Hematopoietic multipotent progenitor cell treated with erythropoietin and hydrocortisone succinate and interleukin-3 and kit ligand, for 6 days (in vitro differentiated cells): ENCODE results near the gene PIAS1.
A peak's percentile ranks its signal among the peaks of the same experiment; 100 is the strongest.
"Not testable (repeated sequence)": the region's sequence is repeated elsewhere in the genome, so short reads cannot be mapped to it uniquely, and the experiment has no call there.

ENCODE experiments used
- DNase-seq: peaks from one replicate; pipeline ENCODE4 v3.0.0-alpha.2; 2015

The PIAS1 gene

DNA sequence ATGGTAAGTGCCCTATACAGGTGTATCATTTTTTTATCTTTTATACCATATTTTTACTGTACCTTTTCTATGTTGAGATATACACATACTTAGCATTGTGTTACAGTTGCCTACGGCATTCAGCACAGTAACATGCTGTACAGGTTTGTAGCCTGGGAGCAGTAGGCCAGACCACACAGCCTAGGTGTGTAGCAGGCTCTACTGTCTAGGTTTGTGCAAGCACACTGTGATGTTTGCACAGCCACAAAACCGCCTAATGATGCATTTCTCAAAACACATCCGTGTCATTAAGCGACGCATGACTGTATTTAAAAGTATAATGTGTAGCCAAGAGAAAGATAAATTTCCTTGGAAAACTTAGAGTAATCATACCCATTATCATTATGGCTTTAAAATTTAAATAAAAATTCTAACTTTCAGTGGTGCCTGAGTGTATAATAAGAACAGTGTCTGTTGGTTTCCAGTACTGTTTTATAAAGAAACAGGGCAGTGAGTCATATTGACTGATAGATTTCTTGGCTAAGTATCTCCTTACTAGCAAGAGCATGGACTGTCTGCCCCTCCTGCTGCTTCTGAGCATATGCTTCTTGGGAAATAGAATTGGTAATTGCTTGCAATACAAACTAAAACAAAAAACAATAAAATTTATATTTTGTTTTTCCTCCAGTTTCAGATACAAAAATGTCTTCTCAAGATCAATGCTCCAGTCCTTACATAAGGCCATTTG, 132.7 kb downstream of the PIAS1 start:
- no peak for DNase-seq

DNA sequence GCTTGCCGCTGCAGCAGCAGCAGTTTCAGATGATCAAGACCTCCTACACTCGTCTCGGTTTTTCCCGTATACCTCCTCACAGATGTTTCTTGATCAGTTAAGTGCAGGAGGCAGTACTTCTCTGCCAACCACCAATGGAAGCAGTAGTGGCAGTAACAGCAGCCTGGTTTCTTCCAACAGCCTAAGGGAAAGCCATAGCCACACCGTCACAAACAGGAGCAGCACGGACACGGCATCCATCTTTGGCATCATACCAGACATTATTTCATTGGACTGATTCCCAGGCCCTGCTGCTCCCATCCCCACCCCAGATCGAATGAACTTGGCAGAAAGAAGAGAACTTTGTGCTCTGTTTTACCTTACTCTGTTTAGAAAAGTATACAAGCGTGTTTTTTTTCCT, 133.4 kb downstream of the PIAS1 start:
- no peak for DNase-seq

DNA sequence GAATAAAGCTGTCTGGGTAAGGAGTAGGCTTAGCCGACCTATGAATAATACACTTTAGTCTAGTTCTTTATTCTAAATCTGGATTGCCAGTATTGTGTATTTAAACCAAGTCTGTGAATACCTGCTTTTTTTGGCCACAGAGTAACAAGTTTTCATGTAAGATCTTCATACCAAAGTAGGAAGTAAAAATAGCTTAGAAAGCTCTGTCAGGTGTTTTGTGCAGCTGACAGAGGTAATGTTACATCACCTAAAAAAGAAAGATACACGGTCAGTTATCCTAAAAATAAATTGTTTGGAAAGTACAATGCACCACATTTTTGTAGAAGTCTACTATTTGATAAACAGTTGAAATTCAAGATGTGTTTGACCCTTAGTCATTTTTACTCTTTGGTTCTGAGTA, 134.5 kb downstream of the PIAS1 start:
- no peak for DNase-seq

DNA sequence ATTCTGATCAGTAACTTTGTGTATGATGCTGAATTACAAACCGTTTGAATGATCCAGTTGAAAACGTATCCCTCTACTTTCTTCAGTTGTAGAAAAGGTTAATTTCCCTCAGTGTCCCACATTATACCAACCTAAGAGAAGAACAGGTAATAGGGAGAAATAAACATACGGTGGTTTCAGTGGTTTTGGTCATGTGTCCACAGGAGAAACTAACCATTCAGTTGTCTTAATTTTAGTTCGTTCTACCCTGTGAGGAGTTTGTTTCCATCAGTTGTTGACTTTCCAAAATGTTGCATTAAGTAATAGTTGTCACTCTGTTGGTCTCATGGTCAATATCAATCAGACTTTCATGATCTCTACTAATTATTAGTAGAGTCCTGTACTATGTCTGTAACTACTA, 135.9 kb downstream of the PIAS1 start:
- DNase-seq, result no peak

DNA sequence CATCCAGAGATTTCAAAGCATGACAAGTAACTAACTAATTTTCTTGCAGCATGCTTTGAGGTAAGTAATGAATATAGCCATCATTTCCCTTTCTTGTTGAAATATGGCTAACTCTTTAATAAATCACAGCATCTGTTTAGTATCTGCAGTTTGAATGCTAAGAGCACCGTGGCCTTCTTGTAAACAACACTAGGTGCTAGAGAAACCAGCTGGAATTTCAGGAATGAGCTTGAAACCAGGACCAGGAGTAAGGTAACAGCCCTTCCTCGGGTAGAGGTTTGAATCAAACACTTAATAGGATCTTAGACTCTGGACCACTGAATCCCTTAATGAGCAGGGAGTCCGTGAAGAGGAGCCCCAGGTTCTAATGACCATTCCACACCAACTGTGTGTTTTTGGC, 137.4 kb downstream of the PIAS1 start:
- no peak for DNase-seq

DNA sequence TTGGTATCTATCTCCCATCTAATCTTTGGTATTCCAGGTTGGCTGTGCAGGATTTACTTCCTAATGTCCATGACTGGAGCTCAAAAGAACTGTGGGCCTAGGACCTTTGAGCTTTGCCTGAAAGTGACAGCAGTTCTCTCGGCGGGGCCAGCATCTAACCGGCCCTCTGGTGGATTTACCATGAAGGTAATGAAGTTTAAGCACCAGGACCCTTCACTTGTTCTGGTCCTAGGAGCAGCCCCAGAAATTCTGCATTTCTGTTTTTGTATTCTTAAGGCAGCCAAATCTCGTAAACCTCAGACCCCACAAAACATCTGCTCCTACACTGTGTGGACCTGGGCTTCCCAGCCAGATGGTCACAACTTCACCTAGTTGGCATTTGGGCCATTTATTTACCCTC, 138.0 kb downstream of the PIAS1 start:
- no peak for DNase-seq

DNA sequence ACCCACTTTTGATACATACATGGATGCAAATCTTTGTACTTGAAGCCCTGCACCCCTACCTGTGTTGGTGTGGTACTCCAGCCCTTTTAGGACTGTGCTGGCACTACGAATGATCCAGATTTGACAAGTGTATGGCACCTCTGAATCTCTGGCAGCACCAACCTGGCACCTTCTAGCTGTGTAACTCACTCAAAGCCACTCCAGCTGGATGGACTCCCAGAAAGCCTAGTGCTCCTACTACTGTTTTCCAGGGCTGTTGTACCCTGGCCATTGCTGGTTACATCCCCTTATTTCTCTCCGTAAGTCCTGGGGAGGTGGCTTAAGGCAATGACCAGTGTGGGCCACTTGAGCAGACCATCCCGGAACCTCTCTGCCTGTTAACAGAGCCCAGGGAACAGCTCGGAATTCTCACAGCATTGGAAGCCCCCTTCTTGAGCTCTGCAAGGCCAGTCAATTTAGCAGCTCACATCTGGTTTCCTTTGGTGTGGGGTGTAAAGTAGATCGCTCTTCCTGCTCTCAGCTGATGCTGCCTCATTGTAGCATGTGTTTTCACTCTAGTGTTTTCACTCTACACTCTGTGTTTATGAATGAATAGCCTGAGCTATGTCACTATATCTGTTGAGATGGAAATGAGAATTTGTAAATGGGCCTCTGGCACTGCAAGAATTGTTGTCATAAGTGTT, 138.8 kb downstream of the PIAS1 start:
- no peak for DNase-seq

DNA sequence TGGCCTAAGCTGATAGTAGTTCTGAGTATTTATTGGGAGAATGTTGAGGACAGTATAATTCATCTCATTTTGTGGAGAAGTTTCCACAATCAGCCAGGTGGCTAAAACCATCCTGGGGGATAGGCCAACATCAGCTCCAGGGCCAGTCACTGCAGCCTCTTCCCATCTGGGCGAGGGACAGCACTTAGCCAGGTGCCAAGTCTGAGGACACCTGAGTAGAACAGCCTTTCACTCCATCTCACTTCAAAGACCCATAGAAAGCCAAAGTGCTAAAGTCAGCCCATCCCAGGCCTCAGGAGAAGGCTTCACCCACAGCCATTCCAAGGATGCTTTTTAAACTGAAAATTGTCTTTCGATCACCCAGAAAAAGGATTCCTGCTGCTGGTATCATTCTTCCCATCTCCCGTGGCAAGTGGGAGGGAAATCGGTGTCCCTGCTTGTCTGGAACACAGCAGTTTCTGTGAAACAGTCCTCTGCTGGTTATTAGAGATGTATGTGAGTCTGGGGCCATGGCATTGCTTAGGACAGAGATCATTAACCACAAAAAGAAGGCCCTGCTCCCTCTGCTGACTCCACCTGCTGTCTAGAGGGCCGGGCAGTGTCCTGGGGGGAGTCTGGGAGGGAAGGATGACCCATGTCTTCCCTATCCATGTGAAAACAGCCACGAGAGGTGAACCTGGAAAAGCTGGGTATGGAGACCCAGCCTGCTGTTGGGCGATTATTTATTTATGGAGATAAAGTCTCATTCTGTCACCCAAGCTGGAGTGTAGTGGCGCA, 141.4 kb downstream of the PIAS1 start:
- DNase-seq, result no peak

DNA sequence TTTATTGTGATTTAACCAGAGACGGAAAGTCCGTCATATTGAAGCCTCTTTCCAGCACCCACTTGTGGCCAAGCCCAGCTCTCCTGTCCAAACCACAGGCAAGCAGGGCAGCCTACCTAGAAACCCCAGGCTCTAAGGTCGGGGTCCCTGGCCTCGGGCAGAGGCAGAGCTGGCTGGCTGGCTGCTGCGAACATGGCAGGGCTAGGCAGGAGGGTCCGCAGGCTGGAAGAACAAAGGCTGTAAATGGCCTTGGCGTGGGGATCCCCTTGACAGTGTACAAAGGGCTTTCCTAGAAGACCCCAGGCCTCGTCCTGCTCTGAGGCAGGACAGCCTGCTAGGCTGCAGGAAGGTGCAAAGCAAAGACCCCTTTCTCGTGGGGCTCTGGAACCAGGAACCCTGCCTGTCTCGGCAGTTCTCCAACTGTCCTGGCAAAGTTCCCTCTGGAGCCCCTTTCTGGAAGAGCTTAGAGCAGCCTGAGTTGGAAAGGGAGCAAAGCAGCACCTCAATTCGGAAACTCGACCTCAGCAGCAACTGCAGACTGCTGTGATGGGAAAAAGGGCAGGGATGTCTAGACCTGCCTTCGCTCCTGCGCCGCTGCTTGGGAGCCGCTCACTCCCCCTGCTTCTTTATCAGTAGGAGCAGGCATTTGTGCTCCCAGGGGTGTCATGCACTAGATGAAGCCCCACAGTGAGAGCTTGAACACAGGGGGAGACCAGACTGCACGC, 142.5 kb downstream of the PIAS1 start:
- DNase-seq, result no peak

DNA sequence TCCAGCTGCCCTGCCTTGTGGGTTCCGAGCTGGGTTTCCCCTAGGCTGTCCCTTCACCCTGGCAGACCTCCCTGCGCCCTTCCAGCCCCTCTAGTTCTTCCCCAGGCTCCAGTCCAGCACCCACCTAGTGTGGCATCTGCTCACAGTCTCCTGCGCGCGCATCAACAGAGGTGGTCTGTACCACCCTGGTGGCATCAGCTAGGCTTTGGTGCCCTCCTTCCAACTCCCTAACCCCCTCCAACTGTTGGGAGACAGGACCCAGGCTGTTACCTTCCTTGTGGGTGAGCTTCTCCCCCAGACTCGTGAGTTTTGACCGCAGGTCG, 143.0 kb downstream of the PIAS1 start:
- no peak for DNase-seq

DNA sequence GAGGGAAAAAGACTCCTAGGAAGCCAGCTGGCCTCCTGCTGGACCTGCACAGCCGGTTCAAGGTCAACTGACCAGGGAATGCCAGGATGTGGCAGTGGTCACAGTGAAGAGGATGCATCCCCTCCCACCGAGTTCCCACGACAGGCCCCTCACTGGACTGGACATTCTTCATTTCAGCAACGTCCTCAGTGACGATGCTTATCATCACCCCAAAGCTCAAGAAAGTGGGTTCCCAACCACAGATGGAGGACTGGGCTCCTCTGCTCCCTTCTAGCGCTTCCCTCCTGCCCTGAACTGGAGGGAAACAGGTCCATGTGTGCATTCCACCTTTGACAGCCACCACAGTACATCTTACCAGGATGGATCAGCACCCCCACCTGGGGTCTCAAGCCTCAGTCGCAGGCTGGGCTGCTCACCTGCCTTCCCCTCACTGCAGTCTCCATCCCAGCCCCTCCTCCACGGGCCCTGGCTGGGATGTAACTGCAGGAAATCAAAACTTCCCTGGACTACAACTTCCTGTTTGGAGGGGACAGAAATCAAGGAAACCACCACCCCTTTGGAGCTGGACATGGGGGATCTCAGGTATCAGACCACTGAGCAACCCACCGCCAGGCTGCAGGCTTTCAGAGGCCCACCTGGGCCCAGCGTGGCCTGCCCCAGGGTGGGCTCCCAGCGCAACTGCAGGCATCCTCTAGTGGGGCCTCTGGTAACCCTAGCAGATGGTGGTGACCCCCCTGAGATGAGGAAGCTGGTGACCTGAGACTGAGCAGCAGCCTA, 143.7 kb downstream of the PIAS1 start:
- DNase-seq, result no peak

DNA sequence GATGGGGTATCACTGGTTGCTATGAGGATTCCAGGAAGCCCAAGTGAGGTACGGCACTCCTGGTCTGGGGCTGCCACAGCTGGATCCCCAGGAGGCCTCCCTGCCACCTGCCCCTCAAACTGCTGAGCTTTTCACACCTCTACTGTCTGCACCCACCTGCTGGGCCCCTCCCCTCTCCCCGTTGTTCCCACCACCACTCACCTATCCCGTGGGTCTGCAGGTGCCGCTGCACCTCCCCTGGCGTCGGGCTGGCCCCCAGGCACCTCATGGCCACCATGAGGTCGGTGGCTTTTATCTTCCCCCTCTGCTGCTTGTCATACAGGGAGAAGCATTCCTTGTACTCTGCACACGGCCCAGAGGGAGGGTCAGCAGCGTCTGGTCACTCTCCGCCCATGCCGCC, 145.2 kb downstream of the PIAS1 start:
- DNase-seq, result no peak

DNA sequence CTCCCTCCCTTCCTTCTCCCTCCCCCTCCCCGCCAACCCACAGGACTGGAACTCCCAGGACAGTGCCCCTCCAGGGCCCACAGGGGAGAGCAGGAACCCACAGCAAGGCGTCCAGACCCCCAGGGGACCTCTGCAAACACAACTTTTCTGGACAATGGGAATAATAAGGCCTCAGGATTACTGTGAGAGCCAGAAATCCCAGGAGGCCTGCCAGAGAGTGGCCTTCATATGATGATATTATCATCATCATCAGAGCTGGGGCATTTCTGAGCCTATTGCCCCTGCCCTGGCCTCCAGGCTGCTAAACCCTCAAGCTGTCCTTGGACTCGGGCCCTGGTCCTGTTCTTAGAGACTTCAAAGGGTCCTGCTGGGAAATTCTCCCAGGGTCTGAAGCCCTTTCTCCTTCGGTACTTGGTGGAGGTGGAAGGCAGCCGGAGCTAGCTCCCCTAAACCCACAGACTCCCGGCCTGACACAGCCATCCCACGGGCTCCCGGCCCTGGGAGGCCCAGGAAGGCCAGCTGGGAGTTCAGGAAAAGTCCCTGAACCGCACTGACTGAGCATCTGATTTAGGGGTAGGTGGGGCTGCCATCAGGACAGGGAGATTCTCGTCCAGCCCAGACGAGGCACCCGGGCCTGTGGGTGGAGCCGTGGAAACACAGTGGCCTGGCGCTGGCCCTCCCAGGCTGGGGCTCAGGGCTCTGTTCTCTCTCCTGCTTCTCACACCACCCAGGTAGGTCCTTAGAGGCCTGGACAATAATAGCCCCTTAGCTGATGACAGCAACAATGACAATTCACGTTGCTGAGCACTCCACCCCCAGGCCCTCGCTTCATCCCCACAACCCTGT, 146.1 kb downstream of the PIAS1 start:
- DNase-seq, result no peak

DNA sequence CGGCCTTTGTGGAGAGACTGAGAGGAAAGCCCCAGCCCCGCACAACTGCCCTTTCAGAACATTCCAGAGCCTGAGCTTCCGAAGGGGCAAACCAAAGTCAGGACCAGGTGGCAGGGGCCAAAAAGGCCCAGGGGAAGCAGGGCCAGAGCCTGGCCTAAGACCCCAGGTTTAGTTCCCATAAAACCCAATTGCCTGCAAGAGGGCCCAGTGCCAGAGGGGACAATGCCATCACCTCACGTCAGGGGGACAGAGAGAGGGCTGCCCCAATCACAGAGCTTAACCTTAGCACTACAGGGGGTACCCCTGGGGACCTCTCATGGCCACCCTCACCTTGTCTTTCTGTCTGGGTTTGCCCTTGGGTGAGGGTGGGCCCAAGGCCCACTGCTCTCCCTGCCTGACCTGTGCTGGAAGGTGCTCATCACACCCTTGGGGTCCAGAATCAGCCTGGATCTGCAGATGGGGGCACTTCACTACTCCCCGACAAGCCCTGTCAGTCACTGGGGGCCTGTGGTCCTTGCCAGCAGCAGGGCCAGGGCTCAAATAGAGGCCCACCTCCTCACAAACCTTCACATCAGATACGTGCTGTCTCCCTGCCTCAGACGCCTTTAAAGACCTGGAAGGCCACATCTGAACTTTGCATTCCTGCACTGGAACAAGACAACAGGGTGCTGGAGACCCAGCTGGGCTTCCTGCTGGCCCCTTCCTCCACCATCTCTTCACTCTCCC, 147.2 kb downstream of the PIAS1 start:
- no peak for DNase-seq

DNA sequence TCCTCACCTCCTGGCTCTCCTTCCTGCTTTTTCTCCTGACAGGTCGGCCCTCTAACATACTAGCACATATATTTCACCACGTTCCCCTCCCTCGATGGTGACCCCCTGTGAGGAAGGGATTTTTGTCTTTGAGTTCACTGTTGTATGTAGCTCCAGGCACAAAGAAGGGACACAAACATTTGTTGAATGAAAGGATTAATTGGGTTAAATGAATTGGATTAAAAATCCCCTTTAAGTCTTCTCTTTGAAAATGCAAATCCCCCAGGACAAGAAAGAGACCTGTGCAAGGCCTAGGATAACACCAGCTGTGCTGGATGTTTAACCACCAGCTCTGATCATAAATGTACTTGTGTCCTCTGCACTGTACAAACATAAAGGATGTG, 147.8 kb downstream of the PIAS1 start:
- DNase-seq, result no peak

DNA sequence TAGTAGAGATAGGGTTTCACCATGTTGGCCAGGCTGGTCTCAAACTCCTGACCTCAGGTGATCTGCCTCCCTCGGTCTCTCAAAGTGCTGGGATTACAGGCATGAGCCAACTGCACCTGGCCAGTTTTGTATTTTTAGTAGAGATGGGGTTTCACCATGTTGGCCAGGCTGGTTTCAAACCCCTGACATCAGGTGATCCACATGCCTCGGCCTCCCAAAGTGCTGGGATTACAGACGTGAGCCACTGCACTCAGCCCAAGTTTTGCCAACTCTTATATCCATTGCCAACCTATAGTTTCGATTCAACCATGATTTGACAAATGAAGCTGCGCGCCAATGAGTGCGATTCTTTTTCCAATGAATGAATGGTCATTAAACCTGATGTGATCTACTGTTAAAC, 148.9 kb downstream of the PIAS1 start:
- DNase-seq, result not testable (repeated sequence)

DNA sequence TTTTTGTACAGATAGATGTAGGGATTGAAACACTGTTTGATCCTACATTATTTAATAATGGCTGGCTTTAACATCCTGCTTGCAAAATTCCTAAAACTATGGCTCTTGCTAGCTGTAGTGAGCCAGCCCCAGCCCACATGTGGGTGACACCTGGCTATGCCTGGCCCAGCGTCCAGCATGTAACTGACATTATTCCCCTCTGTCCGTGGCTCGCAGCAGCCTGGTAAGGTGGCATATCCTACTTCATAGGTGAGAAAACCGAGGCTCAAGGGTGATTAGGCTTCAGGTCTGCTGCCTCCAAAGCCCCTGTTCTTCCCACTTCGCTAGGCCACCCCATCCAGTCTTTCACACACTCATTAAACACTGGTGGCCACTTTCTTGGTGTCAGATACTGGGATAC, 149.4 kb downstream of the PIAS1 start:
- no peak for DNase-seq

DNA sequence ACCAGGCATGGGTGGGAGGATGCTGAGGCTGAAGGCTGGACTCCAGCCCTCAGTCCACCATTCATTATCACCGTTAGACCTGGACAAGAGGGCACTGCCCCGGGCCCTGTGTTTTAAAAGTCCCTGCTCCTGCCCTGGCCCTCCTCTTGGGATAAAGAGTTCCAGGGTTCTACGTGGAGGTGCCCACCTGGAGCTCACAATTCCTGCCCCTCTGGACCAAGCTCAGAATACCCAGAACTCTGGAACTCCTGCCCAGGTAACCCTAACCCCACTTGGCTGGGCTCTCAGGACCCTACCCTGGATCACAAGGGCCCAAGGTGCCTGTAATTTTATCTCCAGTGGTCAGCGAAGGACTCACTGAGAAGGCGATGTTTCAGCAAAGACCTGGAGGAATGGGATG, 149.8 kb downstream of the PIAS1 start:
- DNase-seq, result no peak

DNA sequence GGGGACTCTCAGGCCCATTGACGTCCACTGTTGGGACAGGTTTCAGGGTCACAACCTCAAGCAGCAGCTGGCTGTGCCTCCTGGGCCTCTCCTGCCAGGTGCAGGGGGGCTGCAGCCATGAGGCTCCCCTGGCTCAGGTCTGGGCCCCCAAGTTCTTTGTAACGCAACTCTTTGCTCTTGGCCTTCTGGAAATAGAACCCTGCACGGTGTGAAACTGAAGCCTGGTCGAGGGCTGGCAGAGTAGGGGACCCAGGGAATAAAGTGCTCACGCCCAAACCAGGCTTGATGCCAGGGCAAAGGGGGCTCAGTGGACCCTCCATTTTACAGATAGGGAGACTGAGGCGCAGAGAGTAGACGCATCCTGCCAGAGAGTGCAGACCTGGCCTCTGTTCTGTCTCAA, 150.2 kb downstream of the PIAS1 start:
- no peak for DNase-seq

DNA sequence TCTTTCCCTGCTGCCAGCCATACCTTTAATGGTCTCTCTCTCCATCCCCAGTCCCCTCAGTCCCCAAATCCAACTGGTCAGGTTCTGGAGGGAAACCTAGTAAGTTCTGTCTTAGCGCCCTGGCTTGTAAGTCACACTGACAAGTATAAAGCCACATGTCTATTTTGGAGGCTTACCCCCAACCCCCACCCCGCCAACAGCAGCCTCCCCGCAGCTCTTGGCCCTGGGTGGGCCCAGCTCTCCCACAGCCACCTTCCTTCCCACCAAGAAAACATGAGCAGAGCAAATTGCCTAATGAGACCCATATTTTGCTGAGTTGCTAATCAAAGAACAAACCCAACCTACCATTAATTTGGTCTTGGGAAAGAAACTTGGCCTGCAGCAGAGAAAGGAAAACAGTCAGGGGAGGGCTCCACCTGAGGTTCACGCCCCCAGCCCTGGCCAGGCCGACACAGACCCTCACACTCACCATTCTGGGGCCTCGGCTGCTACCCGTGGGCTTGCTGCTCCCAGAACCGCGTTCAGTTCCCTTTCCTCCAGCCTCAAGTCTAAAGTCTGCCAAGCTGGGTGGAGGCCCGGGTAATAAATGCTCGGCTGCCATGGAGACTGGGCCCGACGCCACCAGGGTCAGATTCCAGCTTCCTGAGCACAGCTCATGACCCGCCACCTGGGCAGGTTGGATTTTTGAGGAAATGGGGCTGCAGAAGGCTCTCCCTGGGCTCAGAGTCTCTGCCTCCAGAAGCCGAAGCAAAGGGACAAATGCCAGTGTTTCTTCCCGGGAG, 150.9 kb downstream of the PIAS1 start, which contains the start of gene CALML4:
Gene CALML4, minus strand, starts transcription at position 557 of the 782 bp plus-strand sequence. Its CDS starts 85 bp downstream, at position 472.
- DNase-seq, result peak; percentile 32
